DND-41 (cell line): ENCODE results near the gene GPR108.

Experiments used
- ATAC-seq: fragments of 200-7000 bp; cut with Tn5 transposase; 3 replicates; pipeline ENCODE4 v1.9.1; 2021; ENCODE audit warnings: low read depth; ENCODE audit not compliant: insufficient read depth
- DNase-seq: peaks from one replicate; pipeline ENCODE4 v3.0.0-alpha.2; 2020
- H2AFZ ChIP-seq: 2 replicates; pipeline ENCODE4 v1.6.0; 2012; ENCODE audit warnings: low read depth, low read length
- H3K27ac ChIP-seq: 2 replicates; pipeline ENCODE4 v1.5.1; 2012; ENCODE audit warnings: low read length, inconsistent platforms
- H3K27me3 ChIP-seq: fragments of 200-600 bp; sonication (generic); 2 replicates; pipeline ENCODE4 v1.6.0; 2012; ENCODE audit warnings: low read length, mild to moderate bottlenecking, inconsistent platforms; ENCODE audit not compliant: insufficient read depth, poor library complexity
- H3K36me3 ChIP-seq: 2 replicates; pipeline ENCODE4 v1.5.1; 2012; ENCODE audit warnings: low read length, inconsistent platforms; ENCODE audit not compliant: insufficient read depth
- H3K4me1 ChIP-seq: 2 replicates; pipeline ENCODE4 v1.5.1; 2012; ENCODE audit warnings: mild to moderate bottlenecking, low read length; ENCODE audit not compliant: insufficient read depth
- H3K4me2 ChIP-seq: 2 replicates; pipeline ENCODE4 v1.6.0; 2012; ENCODE audit warnings: mild to moderate bottlenecking, moderate library complexity, low read length, inconsistent platforms; ENCODE audit not compliant: insufficient read depth
- H3K4me3 ChIP-seq, 2 experiments: fragments of 200-600 bp in 1 of 2; shearing (Covaris generic) in 1 of 2; 2 replicates each; pipeline ENCODE4 v1.5.1; 2012 to 2016; ENCODE audit warnings: inconsistent platforms in 2 of 2, low read length in 2 of 2, mild to moderate bottlenecking in 2 of 2, low read depth in 1 of 2, moderate library complexity in 1 of 2
- H3K79me2 ChIP-seq: 2 replicates; pipeline ENCODE4 v1.6.0; 2012; ENCODE audit warnings: low read length, inconsistent platforms; ENCODE audit not compliant: insufficient read depth
- H3K9ac ChIP-seq: 2 replicates; pipeline ENCODE4 v1.6.0; 2012; ENCODE audit warnings: low read depth, mild to moderate bottlenecking, inconsistent platforms, low read length, moderate library complexity
- H3K9me3 ChIP-seq: 2 replicates; pipeline ENCODE4 v1.5.1; 2012; ENCODE audit warnings: low read length, moderate library complexity, mild to moderate bottlenecking, inconsistent platforms; ENCODE audit not compliant: insufficient read depth, severe bottlenecking
- H4K20me1 ChIP-seq: 2 replicates; pipeline ENCODE4 v1.6.0; 2012; ENCODE audit warnings: low read length; ENCODE audit not compliant: insufficient read depth
- CTCF ChIP-seq: IDR thresholded peaks from 2 replicates; pipeline ENCODE4 v1.5.1; 2012; ENCODE audit warnings: borderline replicate concordance, low read length, moderate library complexity, mild to moderate bottlenecking; ENCODE audit not compliant: poor library complexity, severe bottlenecking; ENCODE audit errors: extremely low read depth
- EZH2 ChIP-seq: IDR thresholded peaks from 3 replicates; pipeline ENCODE4 v1.6.1; 2012; ENCODE audit warnings: borderline replicate concordance, low read depth, mild to moderate bottlenecking, moderate library complexity, low read length, inconsistent platforms; ENCODE audit not compliant: severe bottlenecking

Gene GPR108

GRCh38 chr19:6687114-6687513 lies 50.3 kb downstream of the GPR108 start:
- DNase-seq (no peak), ATAC-seq (no peak)
- Histone ChIP-seq H3K9ac (no peak overlapping the region), H3K36me3 (no peaks in the 10 kb centered on the region), H4K20me1 (no peaks in the 10 kb centered on the region), H3K27me3 (peaks cover under 1% of the 10 kb centered on the region), H2AFZ (no peak overlapping the region), H3K27ac (no peak overlapping the region), H3K9me3 (no peaks in the 10 kb centered on the region), H3K79me2 (no peaks in the 10 kb centered on the region), H3K4me1 (no peaks in the 10 kb centered on the region), H3K4me3 (no peak overlapping the region), H3K4me2 (no peak overlapping the region)
- TF ChIP-seq EZH2 (no peak), CTCF (no peak)

- Histone ChIP-seq H3K4me3 (no peak overlapping the region), H3K9me3 (no peaks in the 10 kb centered on the region), H3K9ac (no peak overlapping the region), H3K4me2 (no peak overlapping the region), H3K4me1 (no peaks in the 10 kb centered on the region), H3K36me3 (no peaks in the 10 kb centered on the region), H2AFZ (no peak overlapping the region), H4K20me1 (no peaks in the 10 kb centered on the region), H3K27me3 (peaks cover 4% of the 10 kb centered on the region), H3K79me2 (no peaks in the 10 kb centered on the region), H3K27ac (no peak overlapping the region)
- ATAC-seq (no peak), DNase-seq (no peak)
- no peak for TF ChIP-seq CTCF
- no peak for TF ChIP-seq EZH2
Measured at GRCh38 chr19:6686628-6686975, 50.8 kb downstream of the GPR108 start.

GRCh38 chr19:6685962-6686627 lies 51.3 kb downstream of the GPR108 start:
- no peaks in the 10 kb centered on the region for H3K4me1 ChIP-seq
- H2AFZ ChIP-seq, result no peak overlapping the region
- no peak for DNase-seq

More at GRCh38 chr19:6685962-6686627, 51.3 kb downstream of the GPR108 start:
- ATAC-seq, result no peak
- Histone ChIP-seq H3K27me3 (peaks cover 4% of the 10 kb centered on the region), H3K4me2 (no peak overlapping the region), H3K36me3 (no peaks in the 10 kb centered on the region), H4K20me1 (no peaks in the 10 kb centered on the region), H3K4me3 (no peak overlapping the region), H3K79me2 (no peaks in the 10 kb centered on the region), H3K9ac (no peak overlapping the region), H3K9me3 (no peaks in the 10 kb centered on the region), H3K27ac (no peak overlapping the region)
- TF ChIP-seq CTCF (no peak), EZH2 (no peak)
